Measurements from ENCODE around the gene MCTP1.

DNA sequence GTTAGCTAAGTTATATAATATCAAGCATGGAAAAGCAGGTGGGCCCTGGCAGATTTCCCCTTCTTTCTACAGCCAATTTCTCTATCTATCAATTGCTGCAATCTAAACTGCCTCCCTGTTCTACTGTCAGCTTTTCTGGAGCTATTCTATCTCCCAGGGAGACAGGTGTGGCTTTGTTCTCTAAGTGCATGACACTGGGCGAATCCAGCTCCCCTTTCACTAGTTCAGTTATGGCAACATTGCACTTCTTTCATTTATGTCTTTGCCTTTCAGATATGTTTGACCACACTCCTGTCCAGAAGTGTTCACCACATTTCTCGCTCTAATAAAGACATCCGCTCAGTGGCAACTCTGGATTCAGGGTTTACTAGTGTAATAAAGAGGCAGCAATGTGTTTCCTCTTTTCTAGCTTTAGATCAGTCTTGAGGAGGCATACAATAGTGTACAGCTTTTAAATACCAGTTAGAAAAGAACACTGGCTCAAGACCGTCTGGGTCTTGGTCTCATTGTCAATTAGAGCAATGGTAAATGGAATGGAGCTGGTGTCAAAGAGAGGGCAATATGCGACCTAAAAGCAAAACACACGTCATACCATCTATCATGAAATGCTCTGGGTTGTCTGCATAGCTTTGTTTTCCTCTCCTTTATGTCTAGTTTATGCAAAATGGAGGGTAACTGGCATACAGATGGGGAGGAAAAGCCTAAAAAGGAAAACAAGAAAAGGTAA is 469.4 kb downstream of the MCTP1 start:
- TF ChIP-seq POLR2A (IDR thresholded peaks at IDR 0.05) (no peak), CTCF (IDR thresholded peaks at IDR 0.05) (no peak)
